Esophagus muscularis mucosa (tissue), 4 donors: Measurements from ENCODE around the gene ZNF385D. TPM values are rescaled to one million over a fixed set of nuclear protein-coding genes. Genes with fewer than 3 reads are reported as not detected.

ENCODE experiments used
- DNase-seq: peaks from one replicate; pipeline ENCODE4 v3.0.0-alpha.2; 2017; ENCODE audit errors: extremely low spot score
- H3K27ac ChIP-seq, 4 donors: fragments of 200-600 bp; sonication (generic); replicated peaks in 1 of 4; 1 replicate in 3 of 4; 2 replicates in 1 of 4; pipeline ENCODE4 v1.5.1; 2016 to 2019; ENCODE audit warnings: mild to moderate bottlenecking in 1 of 4
- H3K27me3 ChIP-seq, 4 donors: fragments of 200-600 bp; sonication (generic); one replicate each; pipeline versions ENCODE4 v1.5.1 to v1.6.0; 2016 to 2019
- H3K36me3 ChIP-seq, 4 donors: fragments of 200-600 bp; sonication (generic); one replicate each; pipeline ENCODE4 v1.5.1; 2016 to 2019
- H3K4me1 ChIP-seq, 4 donors: fragments of 200-600 bp; sonication (generic); one replicate each; pipeline ENCODE4 v1.5.1; 2016 to 2019
- H3K4me3 ChIP-seq, 4 donors: fragments of 200-600 bp; sonication (generic); 1 replicate in 2 of 4; 2 replicates in 2 of 4; pipeline ENCODE4 v1.5.1; 2016 to 2019; ENCODE audit warnings: mild to moderate bottlenecking in 4 of 4, moderate library complexity in 1 of 4
- H3K9me3 ChIP-seq, 4 donors: fragments of 200-600 bp; sonication (generic); 1 replicate in 3 of 4; 2 replicates in 1 of 4; pipeline ENCODE4 v1.5.1; 2016 to 2019
- CTCF ChIP-seq, 3 experiments: fragments of 200-600 bp in 2 of 3; fragments of 450-650 bp in 1 of 3; sonication (generic) in 2 of 3; IDR thresholded peaks; one replicate each; pipeline ENCODE4 v1.5.1; 2017 to 2019; ENCODE audit warnings: antibody characterized with exemption in 3 of 3, mild to moderate bottlenecking in 2 of 3, moderate library complexity in 1 of 3
- EP300 ChIP-seq: sonication (generic); formaldehyde crosslinking; IDR thresholded peaks from one replicate; pipeline ENCODE4 v1.6.1; 2017; ENCODE audit warnings: antibody characterized with exemption
- POLR2A ChIP-seq: fragments of 450-650 bp; IDR thresholded peaks from one replicate; pipeline ENCODE4 v1.6.1; 2017; ENCODE audit warnings: antibody characterized with exemption, moderate library complexity, mild to moderate bottlenecking, low read depth
- POLR2AphosphoS5 ChIP-seq, 2 donors: sonication (generic); formaldehyde crosslinking; IDR thresholded peaks; one replicate each; pipeline ENCODE4 v1.6.1; 2017; ENCODE audit warnings: antibody characterized with exemption in 2 of 2
- whole genome bisulfite sequencing: methylation state at CpG from one replicate; pipeline ENCODE4 v1.1.5; 2018; 5-methylcytosine and 5-hydroxymethylcytosine counted together
- intact Hi-C: fragments of 100-400 bp; cut with DNase I; formaldehyde crosslinking; loops from one replicate; pipeline ENCODE4 v1.15.1; 2023
- total RNA-seq, 4 donors: library from RNA; depleted of rRNA; stranded (reverse); fragments of >200 nt; gene quantifications; one replicate each; pipeline versions ENCODE4 v1.1.0 to v1.2.1, GENCODE V29; 2016

ZNF385D gene
- total RNA-seq, 4 donors from 2014 or later, result 7.7 to 11.2 (median 8.2) TPM

GRCh38 chr3:21601178-21601577 lies 149.8 kb downstream of the ZNF385D start:
- TF ChIP-seq POLR2A (no peak), EP300 (no peak), POLR2AphosphoS5 (IDR thresholded peaks at IDR 0.05) (no peak), CTCF (IDR thresholded peaks at IDR 0.05) (no peak)
- no peak overlapping the region for H3K27ac ChIP-seq
- H3K36me3 ChIP-seq, result no peaks in the 10 kb centered on the region
- no peak for DNase-seq
- H3K9me3 ChIP-seq, result no peaks in the 10 kb centered on the region
- no peak overlapping the region for H3K4me3 ChIP-seq
- H3K4me1 ChIP-seq, result no peaks in the 10 kb centered on the region
- no peaks in the 10 kb centered on the region for H3K27me3 ChIP-seq
- intact Hi-C loops, result no loop called here
- WGBS, result 75% methylated on average over 1 of the region's 1 CpG

DNA sequence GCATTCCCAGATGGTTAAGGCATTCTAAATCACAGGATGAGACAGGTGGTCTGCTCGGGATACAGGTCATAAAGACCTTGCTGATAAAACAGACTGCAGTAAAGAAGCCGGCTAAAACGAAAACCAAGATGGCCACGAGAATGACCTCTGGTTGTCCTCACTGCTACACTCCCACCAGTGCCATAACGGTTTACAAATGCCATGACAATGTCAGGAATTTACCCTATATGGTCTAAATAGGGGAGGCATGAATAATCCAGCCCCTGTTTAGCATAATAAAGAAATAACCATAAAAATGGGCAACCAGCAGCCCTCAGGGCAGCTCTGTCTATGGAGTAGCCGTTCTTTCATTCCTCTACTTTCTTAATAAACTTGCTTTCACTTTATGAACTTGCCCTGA lies 151.1 kb downstream of the ZNF385D start:
- H3K4me3 ChIP-seq, result no peak overlapping the region
- H3K9me3 ChIP-seq, result no peaks in the 10 kb centered on the region
- intact Hi-C loops, result no loop called here
- DNase-seq, result no peak
- no peaks in the 10 kb centered on the region for H3K36me3 ChIP-seq
- H3K27ac ChIP-seq, result no peak overlapping the region
- 81% methylated on average over 6 of the region's 6 CpGs for WGBS
- no peaks in the 10 kb centered on the region for H3K27me3 ChIP-seq
- H3K4me1 ChIP-seq, result no peaks in the 10 kb centered on the region
- TF ChIP-seq EP300 (no peak), POLR2AphosphoS5 (IDR thresholded peaks at IDR 0.05) (no peak), CTCF (IDR thresholded peaks at IDR 0.05) (no peak), POLR2A (no peak)

GRCh38 chr3:21592828-21593227 lies 158.2 kb downstream of the ZNF385D start:
- Histone ChIP-seq H3K36me3 (no peaks in the 10 kb centered on the region), H3K4me3 (no peak overlapping the region), H3K27ac (no peak overlapping the region), H3K9me3 (no peaks in the 10 kb centered on the region), H3K4me1 (peaks cover 0 to 5% (median 0%) of the 10 kb centered on the region in 4 donors), H3K27me3 (no peaks in the 10 kb centered on the region)
- TF ChIP-seq POLR2A (no peak), POLR2AphosphoS5 (IDR thresholded peaks at IDR 0.05) (no peak), EP300 (no peak), CTCF (IDR thresholded peaks at IDR 0.05) (no peak)
- no peak for DNase-seq
- intact Hi-C loops, result no loop called here
- WGBS, result 87% methylated on average over 4 of the region's 4 CpGs

DNA sequence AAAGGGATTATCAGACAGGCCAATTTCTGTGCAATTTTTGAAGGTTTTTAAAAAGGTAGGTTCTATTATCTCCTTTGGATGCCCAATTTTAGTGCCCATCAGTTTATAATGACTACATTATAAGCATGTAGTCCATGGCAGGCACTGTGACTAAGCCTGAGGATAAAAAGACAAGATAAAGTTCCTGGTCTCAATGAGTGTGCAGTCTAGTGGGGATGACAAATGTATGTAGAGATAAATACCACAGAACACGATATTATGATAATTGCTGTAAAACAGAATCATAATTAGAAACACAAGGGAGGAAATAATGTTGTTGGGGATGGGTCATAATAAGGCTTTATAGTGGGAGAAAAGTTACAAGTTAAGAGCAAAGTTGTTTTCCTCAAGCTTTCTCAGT lies 163.1 kb downstream of the ZNF385D start:
- no peak overlapping the region for H3K4me3 ChIP-seq
- no peak overlapping the region for H3K27ac ChIP-seq
- no peak for TF ChIP-seq POLR2AphosphoS5 (IDR thresholded peaks at IDR 0.05)
- TF ChIP-seq EP300, result no peak
- no peak for TF ChIP-seq POLR2A
- TF ChIP-seq CTCF (IDR thresholded peaks at IDR 0.05), result no peak
- H3K27me3 ChIP-seq, result no peaks in the 10 kb centered on the region
- 70% methylated on average over 1 of the region's 1 CpG for WGBS
- intact Hi-C loops, result no loop called here
- no peaks in the 10 kb centered on the region for H3K4me1 ChIP-seq
- H3K36me3 ChIP-seq, result no peaks in the 10 kb centered on the region
- DNase-seq, result no peak
- no peaks in the 10 kb centered on the region for H3K9me3 ChIP-seq

DNA sequence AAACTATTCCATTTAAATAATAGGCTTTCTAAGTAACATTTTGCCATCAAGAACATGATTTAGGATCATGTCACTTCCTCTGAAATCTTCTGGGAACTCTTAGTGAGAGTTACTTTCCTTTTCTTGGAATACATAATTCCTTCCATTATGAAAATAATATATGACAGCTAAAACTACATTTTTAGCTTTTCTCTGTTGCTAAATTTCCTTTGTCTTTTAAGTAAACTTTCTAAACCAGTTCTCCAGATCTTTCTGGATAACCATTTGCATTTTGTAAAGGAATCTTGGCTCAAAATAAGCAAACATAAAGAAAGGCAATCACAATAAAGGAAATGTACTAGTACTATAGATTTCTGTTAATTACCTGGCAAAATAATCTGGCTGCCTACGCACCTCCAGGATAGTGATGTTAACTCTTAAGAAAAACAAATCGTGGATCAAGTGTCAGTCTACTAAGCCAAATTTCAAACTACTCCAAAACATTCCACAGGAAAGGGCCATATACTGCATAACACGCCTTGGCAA lies 165.7 kb downstream of the ZNF385D start:
- DNase-seq, result no peak
- no peaks in the 10 kb centered on the region for H3K4me1 ChIP-seq
- intact Hi-C loops, result no loop called here
- no peaks in the 10 kb centered on the region for H3K36me3 ChIP-seq
- H3K9me3 ChIP-seq, result no peaks in the 10 kb centered on the region
- no peak overlapping the region for H3K27ac ChIP-seq
- TF ChIP-seq POLR2A (no peak), CTCF (IDR thresholded peaks at IDR 0.05) (no peak), EP300 (no peak), POLR2AphosphoS5 (IDR thresholded peaks at IDR 0.05) (no peak)
- WGBS, result 75% methylated on average over 3 of the region's 3 CpGs
- no peaks in the 10 kb centered on the region for H3K27me3 ChIP-seq
- no peak overlapping the region for H3K4me3 ChIP-seq
